HG03457 (cell line): ENCODE data around the gene WDR45B.

Experiments
- ATAC-seq: cut with Tn5 transposase; IDR thresholded peaks from one replicate; pipeline ENCODE4 v1.9.1; 2021; ENCODE audit warnings: moderate number of reproducible peaks; ENCODE audit not compliant: unreplicated experiment

Gene WDR45B

GRCh38 chr17:82633343-82633742 lies 14.9 kb downstream of the WDR45B start:
- no peak for ATAC-seq

- ATAC-seq = no peak
Observed at GRCh38 chr17:82632451-82632850, 15.8 kb downstream of the WDR45B start.

GRCh38 chr17:82631544-82631943 lies 16.7 kb downstream of the WDR45B start:
- ATAC-seq = no peak

GRCh38 chr17:82630212-82630611 lies 18.0 kb downstream of the WDR45B start:
- no peak for ATAC-seq

- ATAC-seq = no peak
Observed at GRCh38 chr17:82629748-82630147, 18.5 kb downstream of the WDR45B start.

- no peak for ATAC-seq
Observed at GRCh38 chr17:82627405-82627804, 20.8 kb downstream of the WDR45B start.

GRCh38 chr17:82623707-82624106 lies 24.5 kb downstream of the WDR45B start:
- no peak for ATAC-seq

GRCh38 chr17:82619641-82620040 lies 28.6 kb downstream of the WDR45B start:
- ATAC-seq = no peak

GRCh38 chr17:82619211-82619610 lies 29.0 kb downstream of the WDR45B start:
- ATAC-seq = no peak

GRCh38 chr17:82616021-82616711 lies 32.1 kb downstream of the WDR45B start:
- ATAC-seq = no peak

- no peak for ATAC-seq
Observed at GRCh38 chr17:82615084-82616020, 32.9 kb downstream of the WDR45B start.

- ATAC-seq = no peak
Observed at GRCh38 chr17:82614095-82614631, 34.1 kb downstream of the WDR45B start.

GRCh38 chr17:82613283-82614094 lies 34.8 kb downstream of the WDR45B start:
- no peak for ATAC-seq

GRCh38 chr17:82611140-82612058 lies 36.8 kb downstream of the WDR45B start:
- no peak for ATAC-seq

GRCh38 chr17:82609655-82610054 lies 38.6 kb downstream of the WDR45B start:
- ATAC-seq = no peak

GRCh38 chr17:82608816-82609215 lies 39.4 kb downstream of the WDR45B start:
- ATAC-seq = no peak

- no peak for ATAC-seq
Observed at GRCh38 chr17:82605939-82606600, 42.2 kb downstream of the WDR45B start.

- no peak for ATAC-seq
Observed at GRCh38 chr17:82604532-82604931, 43.7 kb downstream of the WDR45B start.

GRCh38 chr17:82603981-82604448 lies 44.2 kb downstream of the WDR45B start:
- ATAC-seq = no peak
